Mucosa of rectum (tissue), 2 donors: Measurements from ENCODE around the gene COP1.
"Not testable (repeated sequence)": the region's sequence is repeated elsewhere in the genome, so short reads cannot be mapped to it uniquely, and the experiment has no call there.

ENCODE experiments used
- H3K27ac ChIP-seq, 2 donors: one replicate each; pipeline ENCODE4 v1.7.0; 2013; ENCODE audit warnings: inconsistent platforms in 2 of 2, low read depth in 2 of 2, low read length in 2 of 2
- H3K27me3 ChIP-seq, 2 donors: one replicate each; pipeline ENCODE4 v1.7.0; 2013; ENCODE audit warnings: low read length in 2 of 2; ENCODE audit not compliant: control insufficient read depth in 2 of 2, insufficient read depth in 2 of 2
- H3K36me3 ChIP-seq, 2 donors: one replicate each; pipeline ENCODE4 v1.7.0; 2013; ENCODE audit warnings: low read length in 2 of 2; ENCODE audit not compliant: control insufficient read depth in 2 of 2, insufficient read depth in 2 of 2
- H3K4me1 ChIP-seq, 2 donors: one replicate each; pipeline ENCODE4 v1.7.0; 2013; ENCODE audit warnings: low read length in 2 of 2, mild to moderate bottlenecking in 1 of 2; ENCODE audit not compliant: control insufficient read depth in 2 of 2, insufficient read depth in 2 of 2
- H3K4me3 ChIP-seq, 2 donors: one replicate each; pipeline ENCODE4 v1.7.0; 2013; ENCODE audit warnings: low read length in 2 of 2
- H3K9ac ChIP-seq, 2 donors: one replicate each; pipeline ENCODE4 v1.7.0; 2013; ENCODE audit warnings: low read length in 2 of 2, low read depth in 1 of 2, mild to moderate bottlenecking in 1 of 2
- H3K9me3 ChIP-seq, 2 donors: one replicate each; pipeline ENCODE4 v1.7.0; 2013; ENCODE audit warnings: low read length in 2 of 2; ENCODE audit not compliant: control insufficient read depth in 2 of 2
- donor health status: healthy.
- donor health status: Normal muscosa, but diverticular disease.

COP1 gene

GRCh38 chr1:175984057-175984812 lies 222.9 kb downstream of the COP1 start:
- Histone ChIP-seq H3K36me3 (peaks cover 28 to 37% of the 10 kb centered on the region in 2 donors), H3K9me3 (no peaks in the 10 kb centered on the region), H3K27me3 (no peaks in the 10 kb centered on the region), H3K9ac (no peak overlapping the region), H3K4me3 (no peak overlapping the region), H3K27ac (no peak overlapping the region), H3K4me1 (peaks cover 0 to 6% of the 10 kb centered on the region in 2 donors)

GRCh38 chr1:175983363-175983762 lies 223.7 kb downstream of the COP1 start:
- not testable (repeated sequence) for H3K4me1 ChIP-seq, H3K9me3 ChIP-seq, H3K4me3 ChIP-seq, H3K9ac ChIP-seq, H3K27me3 ChIP-seq, H3K27ac ChIP-seq
- peaks cover 28 to 37% of the 10 kb centered on the region in 2 donors for H3K36me3 ChIP-seq

- H3K4me3 ChIP-seq, result no peak overlapping the region
- H3K36me3 ChIP-seq, result peaks cover 16 to 28% of the 10 kb centered on the region in 2 donors
- H3K9ac ChIP-seq, result no peak overlapping the region
- no peaks in the 10 kb centered on the region for H3K9me3 ChIP-seq
- no peaks in the 10 kb centered on the region for H3K27me3 ChIP-seq
- H3K4me1 ChIP-seq, result peaks cover 0 to 6% of the 10 kb centered on the region in 2 donors
- no peak overlapping the region for H3K27ac ChIP-seq
Observed at GRCh38 chr1:175981128-175981527, 226.0 kb downstream of the COP1 start.

- peaks cover 10 to 19% of the 10 kb centered on the region in 2 donors for H3K36me3 ChIP-seq
- H3K27me3 ChIP-seq, result no peaks in the 10 kb centered on the region
- H3K9me3 ChIP-seq, result no peaks in the 10 kb centered on the region
- no peak overlapping the region for H3K9ac ChIP-seq
- H3K27ac ChIP-seq, result no peak overlapping the region
- H3K4me1 ChIP-seq, result no peaks in the 10 kb centered on the region
- no peak overlapping the region for H3K4me3 ChIP-seq
Observed at GRCh38 chr1:175978926-175979325, 228.2 kb downstream of the COP1 start.

GRCh38 chr1:175978476-175978875 lies 228.6 kb downstream of the COP1 start:
- H3K9me3 ChIP-seq, result no peaks in the 10 kb centered on the region
- H3K9ac ChIP-seq, result no peak overlapping the region
- no peaks in the 10 kb centered on the region for H3K27me3 ChIP-seq
- no peak overlapping the region for H3K4me3 ChIP-seq
- no peaks in the 10 kb centered on the region for H3K4me1 ChIP-seq
- H3K36me3 ChIP-seq, result peaks cover 14 to 15% of the 10 kb centered on the region in 2 donors
- no peak overlapping the region for H3K27ac ChIP-seq

- Histone ChIP-seq H3K9me3 (no peaks in the 10 kb centered on the region), H3K4me1 (no peaks in the 10 kb centered on the region), H3K27me3 (no peaks in the 10 kb centered on the region), H3K4me3 (no peak overlapping the region), H3K9ac (no peak overlapping the region), H3K27ac (no peak overlapping the region), H3K36me3 (peaks cover 2 to 9% of the 10 kb centered on the region in 2 donors)
Observed at GRCh38 chr1:175976865-175977642, 230.0 kb downstream of the COP1 start.

GRCh38 chr1:175969231-175969630 lies 237.9 kb downstream of the COP1 start:
- no peaks in the 10 kb centered on the region for H3K9me3 ChIP-seq

GRCh38 chr1:175968486-175969172 lies 238.5 kb downstream of the COP1 start:
- H3K36me3 ChIP-seq, result peaks cover 6 to 20% of the 10 kb centered on the region in 2 donors
- no peak overlapping the region for H3K4me3 ChIP-seq
- no peaks in the 10 kb centered on the region for H3K27me3 ChIP-seq
- no peaks in the 10 kb centered on the region for H3K9me3 ChIP-seq
- H3K4me1 ChIP-seq, result no peaks in the 10 kb centered on the region
- H3K27ac ChIP-seq, result no peak overlapping the region
- H3K9ac ChIP-seq, result no peak overlapping the region

More at GRCh38 chr1:175969231-175969630, 237.9 kb downstream of the COP1 start:
- Histone ChIP-seq H3K27me3 (no peaks in the 10 kb centered on the region), H3K4me1 (no peaks in the 10 kb centered on the region), H3K27ac (no peak overlapping the region), H3K36me3 (peaks cover 6 to 24% of the 10 kb centered on the region in 2 donors), H3K4me3 (no peak overlapping the region), H3K9ac (no peak overlapping the region)

- H3K9me3 ChIP-seq, result no peaks in the 10 kb centered on the region
- no peak overlapping the region for H3K27ac ChIP-seq
- no peak overlapping the region for H3K4me3 ChIP-seq
- H3K9ac ChIP-seq, result no peak overlapping the region
- H3K4me1 ChIP-seq, result peaks cover 2 to 4% of the 10 kb centered on the region in 2 donors
- peaks cover 3% of the 10 kb centered on the region in 2 donors for H3K36me3 ChIP-seq
- H3K27me3 ChIP-seq, result no peaks in the 10 kb centered on the region
Observed at GRCh38 chr1:175963740-175964139, 243.3 kb downstream of the COP1 start.

GRCh38 chr1:175960169-175960568 lies 246.9 kb downstream of the COP1 start:
- H3K9ac ChIP-seq, result no peak overlapping the region
- no peaks in the 10 kb centered on the region for H3K27me3 ChIP-seq
- H3K9me3 ChIP-seq, result no peaks in the 10 kb centered on the region
- peaks cover 0 to 3% of the 10 kb centered on the region in 2 donors for H3K36me3 ChIP-seq
- no peak overlapping the region for H3K27ac ChIP-seq
- peaks cover 2 to 4% of the 10 kb centered on the region in 2 donors for H3K4me1 ChIP-seq
- H3K4me3 ChIP-seq, result no peak overlapping the region
